ENCODE data around the gene PTMA. TPM values are rescaled to one million over a fixed set of nuclear protein-coding genes. Genes with fewer than 3 reads are reported as not detected.

The PTMA gene
- total RNA-seq, 1 experiment from 2014 or later, result 1,260 TPM

GRCh38 chr2:231751042-231751815 is 42.9 kb downstream of the PTMA start:
- H3K27ac ChIP-seq, result no peak overlapping the region
- intact Hi-C loops (cut with micrococcal nuclease; ENCODE audit: unreplicated experiment), result no loop called here
- H2AFZ ChIP-seq, result no peak overlapping the region
- H3K4me3 ChIP-seq, result no peak overlapping the region
- TF ChIP-seq CTCF (conservative IDR thresholded peaks at IDR 0.05), result no peak
- TF ChIP-seq EZH2 (IDR thresholded peaks at IDR 0.05; ENCODE audit: low read depth), result no peak
- ChIA-PET POLR2A (ENCODE audit: unreplicated experiment) (interaction anchor here (0.6 kb wide), 1 partner anchor 9 kb away, joined by 4 read pairs; no protein-coding TSS in a partner anchor), CTCF (no interaction called here)
- no peaks in the 10 kb centered on the region for H3K79me2 ChIP-seq (ENCODE audit: low read depth)
- H3K9me3 ChIP-seq (ENCODE audit: insufficient read depth, low read depth), result no peaks in the 10 kb centered on the region
- no peaks in the 10 kb centered on the region for H3K27me3 ChIP-seq (ENCODE audit: insufficient read depth, low read depth)
- no TSS peak for BruUV-seq (replicated peaks)
- no peaks in the 10 kb centered on the region for H3K4me1 ChIP-seq (replicated peaks; ENCODE audit: insufficient read depth)
- no peak overlapping the region for H3K4me2 ChIP-seq
- no peaks in the 10 kb centered on the region for H3F3A ChIP-seq (ENCODE audit: insufficient read depth, low read depth)
- no peaks in the 10 kb centered on the region for H3K9me2 ChIP-seq (ENCODE audit: insufficient read depth)
- no peaks in the 10 kb centered on the region for H3K36me3 ChIP-seq (ENCODE audit: low read depth)
- DNase-seq, result no peak
- no peaks in the 10 kb centered on the region for H4K20me1 ChIP-seq (ENCODE audit: insufficient read depth)

- Histone ChIP-seq H3F3A (ENCODE audit: insufficient read depth, low read depth) (no peaks in the 10 kb centered on the region), H2AFZ (no peak overlapping the region), H3K9me3 (ENCODE audit: insufficient read depth, low read depth) (no peaks in the 10 kb centered on the region), H4K20me1 (ENCODE audit: insufficient read depth) (no peaks in the 10 kb centered on the region), H3K4me2 (no peak overlapping the region), H3K27me3 (ENCODE audit: insufficient read depth, low read depth) (no peaks in the 10 kb centered on the region), H3K4me1 (replicated peaks; ENCODE audit: insufficient read depth) (no peaks in the 10 kb centered on the region), H3K79me2 (ENCODE audit: low read depth) (no peaks in the 10 kb centered on the region), H3K9me2 (ENCODE audit: insufficient read depth) (no peaks in the 10 kb centered on the region), H3K36me3 (ENCODE audit: low read depth) (no peaks in the 10 kb centered on the region), H3K27ac (no peak overlapping the region), H3K4me3 (no peak overlapping the region)
- CTCF ChIA-PET, result no interaction called here
- no peak for DNase-seq
- intact Hi-C loops (cut with micrococcal nuclease; ENCODE audit: unreplicated experiment), result no loop called here
- POLR2A ChIA-PET (ENCODE audit: unreplicated experiment), result interaction anchor here (0.6 kb wide), 1 partner anchor 9 kb away, joined by 4 read pairs; no protein-coding TSS in a partner anchor
- BruUV-seq (replicated peaks), result no TSS peak
- TF ChIP-seq CTCF (conservative IDR thresholded peaks at IDR 0.05) (no peak), EZH2 (IDR thresholded peaks at IDR 0.05; ENCODE audit: low read depth) (no peak)
These were observed 43.7 kb downstream of the PTMA start for GRCh38 chr2:231752061-231752460.

GRCh38 chr2:231761735-231762134 is 53.4 kb downstream of the PTMA start:
- H3K9me3 ChIP-seq (ENCODE audit: insufficient read depth, low read depth), result no peaks in the 10 kb centered on the region
- no peaks in the 10 kb centered on the region for H3K36me3 ChIP-seq (ENCODE audit: low read depth)
- H3K4me1 ChIP-seq (replicated peaks; ENCODE audit: insufficient read depth), result no peaks in the 10 kb centered on the region
- H3F3A ChIP-seq (ENCODE audit: insufficient read depth, low read depth), result no peaks in the 10 kb centered on the region
- CTCF ChIA-PET, result no interaction called here
- H2AFZ ChIP-seq, result no peak overlapping the region
- no peaks in the 10 kb centered on the region for H4K20me1 ChIP-seq (ENCODE audit: insufficient read depth)
- H3K4me2 ChIP-seq, result no peak overlapping the region
- no TSS peak for BruUV-seq (replicated peaks)
- DNase-seq, result no peak
- intact Hi-C loops (cut with micrococcal nuclease; ENCODE audit: unreplicated experiment), result no loop called here
- no peak overlapping the region for H3K4me3 ChIP-seq
- H3K27me3 ChIP-seq (ENCODE audit: insufficient read depth, low read depth), result no peaks in the 10 kb centered on the region
- TF ChIP-seq EZH2 (IDR thresholded peaks at IDR 0.05; ENCODE audit: low read depth) (no peak), CTCF (conservative IDR thresholded peaks at IDR 0.05) (no peak)
- H3K27ac ChIP-seq, result no peak overlapping the region
- POLR2A ChIA-PET (ENCODE audit: unreplicated experiment), result no interaction called here
- no peaks in the 10 kb centered on the region for H3K79me2 ChIP-seq (ENCODE audit: low read depth)
- H3K9me2 ChIP-seq (ENCODE audit: insufficient read depth), result no peaks in the 10 kb centered on the region

Other genes with a start within 250 kb of the PTMA start
- 450 and 557 TPM in 2 replicates for gene NCL, start 244.0 kb upstream of the PTMA start, total RNA-seq (2021)
- not detected in 2 replicates for gene NMUR1, start 178.1 kb upstream of the PTMA start, total RNA-seq (2021)
- gene TEX44, start 115.7 kb upstream of the PTMA start, total RNA-seq (2021), result not detected in 2 replicates
- gene PDE6D, start 72.8 kb downstream of the PTMA start, total RNA-seq (2021), result 32.2 and 32.9 TPM in 2 replicates
- gene COPS7B, start 77.9 kb downstream of the PTMA start, total RNA-seq (2021), result 46.3 and 52.9 TPM in 2 replicates
- not detected in 2 replicates for gene NPPC, start 217.9 kb downstream of the PTMA start, total RNA-seq (2021)